ENCODE results near the gene ATF7IP2.
"Not testable (repeated sequence)": the region's sequence is repeated elsewhere in the genome, so short reads cannot be mapped to it uniquely, and the experiment has no call there.

ATF7IP2 gene

DNA sequence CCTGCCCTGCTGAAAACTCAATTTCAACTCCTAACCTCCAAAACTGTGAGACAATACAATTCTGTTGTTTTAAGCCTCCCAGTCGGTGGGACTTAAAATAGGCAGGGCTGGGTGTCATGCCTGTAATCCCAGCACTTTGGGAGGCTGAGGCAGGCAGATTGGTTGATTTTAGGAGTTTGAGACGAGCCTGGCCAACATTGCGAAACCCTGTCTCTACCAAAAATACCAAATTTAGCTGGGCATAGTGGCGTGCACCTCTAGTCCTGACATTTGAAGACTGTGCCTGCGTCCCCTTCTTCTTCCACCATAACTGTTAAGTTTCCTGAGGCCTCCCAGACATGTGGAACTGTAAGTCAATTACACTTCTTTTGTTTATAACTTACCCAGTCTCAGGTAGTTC, 36.0 kb upstream of the ATF7IP2 start:
- H3K4me3 ChIP-seq (replicated peaks; ENCODE audit: low read depth, low read length): no peak overlapping the region
- DNase-seq (ENCODE audit: low read depth): no peak
- TF ChIP-seq, protein P1, sequence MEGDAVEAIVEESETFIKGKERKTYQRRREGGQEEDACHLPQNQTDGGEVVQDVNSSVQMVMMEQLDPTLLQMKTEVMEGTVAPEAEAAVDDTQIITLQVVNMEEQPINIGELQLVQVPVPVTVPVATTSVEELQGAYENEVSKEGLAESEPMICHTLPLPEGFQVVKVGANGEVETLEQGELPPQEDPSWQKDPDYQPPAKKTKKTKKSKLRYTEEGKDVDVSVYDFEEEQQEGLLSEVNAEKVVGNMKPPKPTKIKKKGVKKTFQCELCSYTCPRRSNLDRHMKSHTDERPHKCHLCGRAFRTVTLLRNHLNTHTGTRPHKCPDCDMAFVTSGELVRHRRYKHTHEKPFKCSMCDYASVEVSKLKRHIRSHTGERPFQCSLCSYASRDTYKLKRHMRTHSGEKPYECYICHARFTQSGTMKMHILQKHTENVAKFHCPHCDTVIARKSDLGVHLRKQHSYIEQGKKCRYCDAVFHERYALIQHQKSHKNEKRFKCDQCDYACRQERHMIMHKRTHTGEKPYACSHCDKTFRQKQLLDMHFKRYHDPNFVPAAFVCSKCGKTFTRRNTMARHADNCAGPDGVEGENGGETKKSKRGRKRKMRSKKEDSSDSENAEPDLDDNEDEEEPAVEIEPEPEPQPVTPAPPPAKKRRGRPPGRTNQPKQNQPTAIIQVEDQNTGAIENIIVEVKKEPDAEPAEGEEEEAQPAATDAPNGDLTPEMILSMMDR (IDR thresholded peaks at IDR 0.05; ENCODE audit: low read length, missing control alignments): no peak

DNA sequence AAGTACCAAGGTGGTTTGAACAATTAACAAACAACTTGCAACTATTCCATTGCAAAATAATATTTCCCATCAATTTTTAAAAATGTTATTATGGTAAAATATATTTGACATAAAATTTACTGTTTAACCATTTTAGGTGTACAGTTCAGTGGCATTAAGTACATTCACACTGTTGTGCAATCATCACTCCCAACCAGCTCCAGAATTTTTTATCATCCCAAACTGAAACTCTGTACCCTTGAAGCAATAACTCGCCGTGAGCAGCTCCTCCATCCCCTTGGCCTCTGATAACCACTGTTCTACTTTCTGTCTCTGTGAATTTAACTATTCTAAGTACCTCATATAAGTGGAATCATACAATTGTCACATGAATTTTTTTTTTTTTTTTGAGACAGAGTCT, 33.6 kb upstream of the ATF7IP2 start:
- no peak for DNase-seq (ENCODE audit: low read depth)
- H3K4me3 ChIP-seq (replicated peaks; ENCODE audit: low read depth, low read length): no peak overlapping the region
- TF ChIP-seq, protein P1 (IDR thresholded peaks at IDR 0.05; ENCODE audit: low read length, missing control alignments): no peak

DNA sequence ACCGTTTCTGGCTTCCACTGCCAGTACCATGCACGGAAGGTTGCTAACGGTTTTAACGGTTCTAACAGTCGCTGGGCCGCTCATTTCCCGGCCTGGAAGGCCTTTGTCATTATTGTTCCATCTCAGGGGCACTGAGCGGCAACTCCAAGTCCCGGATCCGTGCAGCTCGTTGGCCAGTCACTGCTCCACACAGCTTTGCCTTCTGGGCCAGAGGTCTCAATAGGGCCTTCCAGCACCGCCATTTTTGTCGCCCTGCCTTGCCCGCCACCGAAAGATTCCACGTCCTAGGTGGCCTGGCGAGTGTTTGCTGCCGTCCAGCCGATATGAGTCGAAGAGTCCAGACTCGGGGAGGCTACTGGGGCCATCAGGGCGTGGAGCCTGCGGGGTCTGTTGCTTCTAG, 30.3 kb upstream of the ATF7IP2 start:
- TF ChIP-seq, protein P1 (IDR thresholded peaks at IDR 0.05; ENCODE audit: low read length, missing control alignments): no peak
- no peak for DNase-seq (ENCODE audit: low read depth)
- H3K4me3 ChIP-seq (replicated peaks; ENCODE audit: low read depth, low read length): no peak overlapping the region

DNA sequence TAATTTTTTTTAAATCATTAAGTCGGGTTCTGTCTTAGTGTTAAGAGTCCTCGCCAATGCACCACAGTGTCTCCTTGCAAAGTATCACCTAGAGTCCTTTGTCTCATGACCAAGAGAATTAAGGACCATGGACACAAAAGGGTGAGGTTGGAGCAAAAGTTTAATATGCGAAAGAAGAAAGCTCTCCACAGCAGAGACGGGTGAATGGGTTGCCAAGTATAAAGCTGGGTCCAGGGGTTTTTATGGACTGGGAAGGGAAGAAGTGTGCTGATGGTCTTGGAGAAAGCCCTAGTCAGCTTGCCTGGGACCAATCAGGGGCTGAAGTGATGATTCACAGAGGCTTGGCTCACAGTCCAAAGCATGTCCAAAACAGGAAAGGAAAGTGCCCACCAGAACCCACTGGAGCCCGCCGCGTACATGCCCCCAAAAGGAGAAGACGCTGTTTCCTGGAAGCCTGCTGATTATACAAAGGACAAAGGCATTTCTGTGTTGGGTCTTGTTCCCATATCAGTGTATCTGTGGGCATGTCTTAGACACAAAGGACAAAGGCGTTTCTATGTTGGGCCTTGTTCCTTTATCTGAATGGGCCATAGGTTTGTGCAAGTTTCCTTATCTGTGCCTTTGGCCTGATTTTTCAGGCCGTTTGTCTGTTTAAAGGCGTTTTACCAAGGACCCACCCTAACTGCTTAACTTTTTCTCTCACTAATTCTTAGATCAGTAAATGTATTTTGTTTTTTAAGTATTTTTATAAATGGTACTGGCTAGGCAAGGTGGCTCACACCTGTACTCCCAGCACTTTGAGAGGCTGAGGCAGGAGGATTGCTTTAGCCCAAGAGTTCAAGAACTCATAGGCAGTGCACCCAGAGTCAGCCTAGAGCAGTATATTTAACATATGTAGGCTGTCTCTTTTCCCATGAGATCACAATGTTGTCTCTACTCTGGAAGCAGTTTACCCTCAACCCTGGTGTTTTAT, 28.7 kb upstream of the ATF7IP2 start:
- no peak overlapping the region for H3K4me3 ChIP-seq (replicated peaks; ENCODE audit: low read depth, low read length)
- TF ChIP-seq, protein P1 (IDR thresholded peaks at IDR 0.05; ENCODE audit: low read length, missing control alignments): no peak
- no peak for DNase-seq (ENCODE audit: low read depth)

DNA sequence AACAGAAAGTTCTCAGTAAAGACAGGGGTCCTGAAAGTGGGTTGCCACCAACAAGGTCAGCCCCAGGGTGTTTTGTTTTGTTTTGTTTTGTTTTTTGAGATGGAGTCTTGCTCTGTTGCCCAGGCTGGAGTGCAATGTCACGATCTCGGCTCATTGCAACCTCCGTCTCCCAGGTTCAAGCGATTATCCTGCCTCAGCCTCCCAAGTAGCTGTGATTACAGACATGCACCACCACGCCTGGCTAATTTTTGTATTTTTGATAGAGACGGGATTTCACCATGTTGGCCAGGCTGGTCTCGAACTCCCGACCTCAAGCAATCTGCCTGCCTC, 24.1 kb upstream of the ATF7IP2 start:
- not testable (repeated sequence) for H3K4me3 ChIP-seq (replicated peaks; ENCODE audit: low read depth, low read length); DNase-seq (ENCODE audit: low read depth)

DNA sequence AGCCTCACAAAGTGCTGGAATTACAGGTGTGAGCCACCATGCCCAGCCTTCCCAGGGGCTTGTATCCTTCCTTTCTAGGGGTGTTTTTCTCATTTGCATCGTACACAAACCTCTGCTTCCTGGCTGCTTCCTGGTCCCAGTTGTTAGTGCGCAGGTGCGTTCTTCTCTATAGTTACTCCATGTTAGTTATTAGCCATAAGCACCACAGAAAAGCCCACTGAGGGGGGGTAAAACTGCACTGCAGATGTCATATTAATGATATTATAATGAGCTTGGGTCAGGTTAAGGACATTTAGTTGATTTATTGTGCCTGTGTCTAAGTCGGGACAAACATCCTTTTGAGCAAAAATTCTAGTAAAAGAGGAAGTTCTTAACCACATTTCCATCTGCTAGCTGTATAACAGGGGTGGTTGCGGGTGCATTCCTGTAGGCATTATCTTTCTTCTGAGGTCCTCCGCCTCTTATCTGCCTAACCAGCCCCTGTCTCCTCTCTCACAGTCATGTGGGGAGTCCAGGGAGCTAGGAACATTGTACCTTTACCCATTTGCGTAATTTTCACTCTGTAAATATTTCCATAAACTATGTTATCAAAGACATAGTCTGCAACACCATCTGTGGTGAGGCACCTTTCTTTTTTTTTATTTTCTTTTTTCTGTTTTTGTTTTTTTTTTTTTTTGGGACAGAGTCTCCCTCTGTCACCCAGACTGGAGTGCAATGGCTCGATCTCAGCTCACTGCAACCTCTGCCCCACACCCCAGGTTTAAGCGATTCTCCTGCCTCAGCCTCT, 23.6 kb upstream of the ATF7IP2 start:
- H3K4me3 ChIP-seq (replicated peaks; ENCODE audit: low read depth, low read length): no peak overlapping the region
- DNase-seq (ENCODE audit: low read depth): no peak
- TF ChIP-seq, protein P1 (IDR thresholded peaks at IDR 0.05; ENCODE audit: low read length, missing control alignments): no peak

DNA sequence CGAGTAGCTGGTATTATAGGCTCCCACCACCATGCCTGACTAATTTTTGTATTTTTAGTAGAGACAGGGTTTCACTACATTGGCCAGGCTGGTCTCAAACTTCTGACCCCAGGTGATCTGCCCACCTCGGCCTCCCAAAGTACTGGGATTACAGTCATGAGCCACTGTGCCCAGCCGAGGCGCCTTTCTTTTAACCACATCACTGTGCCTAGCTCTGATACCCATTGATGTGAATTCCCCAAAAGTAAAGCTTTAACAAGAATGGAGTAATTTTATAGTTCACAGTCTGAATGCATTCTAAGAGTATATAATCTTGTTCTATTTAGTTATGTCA, 23.0 kb upstream of the ATF7IP2 start:
- DNase-seq (ENCODE audit: low read depth); H3K4me3 ChIP-seq (replicated peaks; ENCODE audit: low read depth, low read length): not testable (repeated sequence)

DNA sequence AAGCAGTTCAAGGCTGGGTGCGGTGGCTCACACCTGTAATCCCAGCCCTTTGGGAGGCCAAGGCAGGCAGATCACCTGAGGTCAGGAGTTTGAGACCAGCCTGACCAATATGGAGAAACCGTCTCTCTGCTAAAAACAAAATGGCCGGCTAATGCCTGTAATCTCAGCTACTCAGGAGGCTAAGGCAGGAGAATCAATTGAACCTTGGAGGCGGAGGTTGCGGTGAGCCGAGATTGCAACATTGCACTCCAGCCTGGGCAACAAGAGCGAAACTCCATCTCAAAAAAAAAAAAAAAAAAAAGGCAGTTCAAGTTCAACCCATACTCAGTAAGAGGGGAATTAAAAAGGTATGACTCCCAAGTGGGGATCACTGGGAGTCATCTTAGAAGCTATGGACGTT, 19.2 kb upstream of the ATF7IP2 start:
- DNase-seq (ENCODE audit: low read depth); H3K4me3 ChIP-seq (replicated peaks; ENCODE audit: low read depth, low read length): not testable (repeated sequence)

All from fibroblast of pulmonary artery (primary cell).